Fibroblast of villous mesenchyme (primary cell): Measurements from ENCODE around the gene CAPS. TPM values are rescaled to one million over a fixed set of nuclear protein-coding genes. Genes with fewer than 3 reads are reported as not detected.
"Not testable (repeated sequence)": the region's sequence is repeated elsewhere in the genome, so short reads cannot be mapped to it uniquely, and the experiment has no call there.

Experiments used
- DNase-seq: peaks from one replicate; pipeline ENCODE4 v3.0.0-alpha.2; 2010; ENCODE audit warnings: low read depth
- H3K4me3 ChIP-seq: 2 replicates; pipeline ENCODE4 v1.5.1; 2011; ENCODE audit warnings: low read depth, mild to moderate bottlenecking, low read length
- CTCF ChIP-seq: IDR thresholded peaks from 2 replicates; pipeline ENCODE4 v1.5.1; 2012; ENCODE audit warnings: low read depth, mild to moderate bottlenecking, low read length; ENCODE audit not compliant: insufficient read depth
- total RNA-seq: library from RNA; depleted of rRNA; stranded (reverse); fragments of >200 nt; gene quantifications from 2 replicates; pipeline ENCODE4 v1.2.3, GENCODE V29; 2012

Gene CAPS
- total RNA-seq, result 1.7 and 3.9 TPM in 2 replicates

- no peak for TF ChIP-seq CTCF
- DNase-seq, result peak; percentile 64
- H3K4me3 ChIP-seq, result no peak within 1 kb of the TSS
Observed at GRCh38 chr19:5913739-5914357, at the start of gene CAPS. TSS of gene CAPS (plus strand) at chr19:5914254. CDS start at chr19:5914407, 153 bp downstream.

- no peak overlapping the region for H3K4me3 ChIP-seq
- no peak for DNase-seq
- no peak for TF ChIP-seq CTCF
Observed at GRCh38 chr19:5864725-5865486, 49.1 kb upstream of the CAPS start.

GRCh38 chr19:5865772-5866171, 48.3 kb upstream of the CAPS start:
- no peak overlapping the region for H3K4me3 ChIP-seq
- no peak for DNase-seq
- TF ChIP-seq CTCF, result no peak

DNA sequence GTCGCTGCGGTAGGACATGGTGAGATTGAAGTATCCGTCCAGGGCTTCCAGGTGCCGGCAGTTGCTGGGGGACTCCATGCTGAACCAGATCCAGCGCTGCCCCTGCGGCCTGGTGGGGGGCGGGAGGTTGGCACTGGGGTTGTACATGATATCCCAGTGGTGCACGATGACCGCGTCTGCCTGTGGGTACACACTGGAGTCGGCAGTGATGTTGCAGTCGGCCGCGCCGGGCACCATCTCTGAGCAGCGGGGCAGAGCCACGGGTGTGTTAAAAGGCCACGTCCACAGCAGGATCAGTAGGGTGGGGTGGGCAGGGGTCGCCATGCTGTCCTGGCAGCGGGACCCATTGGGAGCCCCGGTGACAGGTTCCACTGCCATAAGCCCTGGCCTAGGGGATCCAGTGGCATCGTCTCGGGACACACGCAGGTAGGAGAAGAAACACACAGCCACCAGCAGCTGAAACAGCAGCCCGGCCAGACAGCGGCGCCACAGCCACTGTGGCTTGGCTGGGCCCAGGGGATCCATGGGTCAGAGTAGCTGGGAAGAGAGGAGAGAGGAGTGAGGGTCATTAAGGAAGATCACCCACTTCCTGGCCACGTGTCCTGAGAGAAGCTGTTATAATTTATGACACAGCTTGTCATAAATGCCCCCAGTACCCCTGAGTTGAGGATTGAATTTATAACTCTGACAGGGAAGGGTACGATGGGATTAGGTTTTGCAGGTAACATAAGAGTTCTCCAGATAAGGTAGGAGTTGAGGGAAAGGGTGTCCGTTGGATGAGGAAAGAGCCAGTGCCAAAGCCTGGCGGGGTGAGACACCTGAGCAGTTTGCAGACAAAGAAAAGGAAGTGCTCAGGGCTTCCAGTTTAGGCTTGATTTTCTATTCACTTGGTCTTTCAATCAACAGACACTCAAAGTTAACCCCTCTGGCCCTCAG, 46.6 kb upstream of the CAPS start:
- DNase-seq, result no peak
- no peak for TF ChIP-seq CTCF
- H3K4me3 ChIP-seq, result no peak overlapping the region

DNA sequence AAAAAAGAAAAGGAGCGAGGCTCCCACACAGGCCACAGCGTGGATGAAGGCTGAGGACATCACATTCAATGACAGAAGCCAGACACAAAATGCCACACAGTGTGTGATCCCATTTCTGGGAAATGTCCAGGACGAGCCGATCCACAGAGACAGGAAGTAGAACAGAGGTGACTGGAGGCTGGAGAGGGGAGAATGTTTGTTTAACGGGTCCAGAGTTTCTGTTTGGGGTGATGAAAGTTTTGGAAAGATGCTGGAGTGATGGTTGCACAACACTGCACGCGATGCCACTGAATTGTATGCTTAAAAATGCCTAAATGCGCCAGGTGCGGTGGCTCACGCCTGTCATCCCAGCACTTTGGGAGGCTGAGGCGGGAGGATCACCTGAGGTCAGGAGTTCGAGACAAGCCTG, 43.1 kb upstream of the CAPS start:
- DNase-seq, result peak; percentile 60
- no peak overlapping the region for H3K4me3 ChIP-seq
- no peak for TF ChIP-seq CTCF

DNA sequence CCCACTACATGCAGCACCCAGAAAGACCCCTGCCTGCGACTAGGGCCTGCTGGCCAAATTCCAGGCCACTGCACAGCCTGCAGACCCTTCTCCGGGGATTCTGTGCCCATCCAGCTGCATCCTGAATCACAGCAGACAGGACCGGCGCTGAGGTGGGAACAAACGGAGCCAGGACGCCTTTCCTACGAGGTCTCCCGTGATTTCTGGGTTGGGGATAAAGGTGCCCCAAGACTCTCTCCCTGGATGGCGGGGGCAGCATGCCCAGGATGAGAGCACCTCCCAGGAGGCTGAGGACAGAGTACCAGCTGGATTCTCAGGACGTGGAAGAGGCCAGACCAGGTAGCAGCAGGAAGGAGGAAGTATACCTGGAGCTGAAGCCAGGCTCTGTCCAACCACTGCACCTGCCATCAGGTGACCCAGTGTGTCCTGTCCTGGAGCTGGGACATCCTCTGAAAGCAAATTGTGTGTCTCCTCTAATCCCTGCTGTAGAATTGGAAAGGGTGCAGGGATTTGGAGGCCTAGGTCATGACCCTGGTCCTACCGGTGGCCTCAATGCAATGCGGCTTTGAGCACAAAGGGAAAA, 40.3 kb upstream of the CAPS start:
- TF ChIP-seq CTCF, result no peak
- no peak for DNase-seq
- H3K4me3 ChIP-seq, result no peak overlapping the region

GRCh38 chr19:5874496-5874895, 39.6 kb upstream of the CAPS start:
- peak; percentile 20 for DNase-seq
- H3K4me3 ChIP-seq, result not testable (repeated sequence)
